Neuronal stem cell (in vitro differentiated cells): ENCODE data around the gene LCP2.

Experiments
- DNase-seq: peaks from one replicate; pipeline ENCODE4 v3.0.0-alpha.2; 2013; ENCODE audit warnings: low spot score
- H2AFZ ChIP-seq: one replicate; pipeline ENCODE4 v1.6.1; 2013; ENCODE audit warnings: mild to moderate bottlenecking, low read length, inconsistent platforms
- H2AK5ac ChIP-seq: 2 replicates; pipeline ENCODE4 v1.6.1; 2013; ENCODE audit warnings: low read depth, mild to moderate bottlenecking, inconsistent platforms, low read length, moderate library complexity, mixed read lengths
- H2BK120ac ChIP-seq: 2 replicates; pipeline ENCODE4 v1.6.1; 2013; ENCODE audit warnings: low read depth, mild to moderate bottlenecking, inconsistent platforms, low read length, moderate library complexity, mixed read lengths
- H2BK12ac ChIP-seq: one replicate; pipeline ENCODE4 v1.6.1; 2013; ENCODE audit warnings: low read length, inconsistent platforms
- H2BK15ac ChIP-seq: 2 replicates; pipeline ENCODE4 v1.6.1; 2013; ENCODE audit warnings: mild to moderate bottlenecking, low read length, inconsistent platforms, mixed read lengths
- H2BK5ac ChIP-seq: one replicate; pipeline ENCODE4 v1.6.1; 2013; ENCODE audit warnings: inconsistent platforms, mild to moderate bottlenecking, low read length, moderate library complexity
- H3K14ac ChIP-seq: one replicate; pipeline ENCODE4 v1.6.1; 2013; ENCODE audit warnings: low read length, inconsistent platforms
- H3K18ac ChIP-seq: 2 replicates; pipeline ENCODE4 v1.6.1; 2013; ENCODE audit warnings: low read length, inconsistent platforms
- H3K23ac ChIP-seq: 2 replicates; pipeline ENCODE4 v1.6.1; 2013; ENCODE audit warnings: low read depth, mild to moderate bottlenecking, mixed read lengths, low read length, inconsistent platforms; ENCODE audit not compliant: poor library complexity
- H3K27ac ChIP-seq: replicated peaks from 3 replicates; pipeline ENCODE4 v1.5.1; 2013; ENCODE audit warnings: low read length, inconsistent platforms
- H3K27me3 ChIP-seq, 3 experiments: 2 replicates each; pipeline ENCODE4 v1.6.1; 2013; ENCODE audit warnings: low read length in 3 of 3, mild to moderate bottlenecking in 2 of 3, inconsistent platforms in 1 of 3, low read depth in 1 of 3, mixed read lengths in 1 of 3, moderate library complexity in 1 of 3; ENCODE audit not compliant: control insufficient read depth in 3 of 3, insufficient read depth in 3 of 3
- H3K36me3 ChIP-seq, 2 donors: replicated peaks in 1 of 2; 2 replicates each; pipeline ENCODE4 v1.6.1; 2013; ENCODE audit warnings: low read length in 2 of 2; ENCODE audit not compliant: control insufficient read depth in 2 of 2, insufficient read depth in 2 of 2
- H3K4ac ChIP-seq: 2 replicates; pipeline ENCODE4 v1.6.1; 2013; ENCODE audit warnings: inconsistent platforms, mild to moderate bottlenecking, low read length, moderate library complexity
- H3K4me1 ChIP-seq, 2 donors: 1 replicate in 1 of 2; 2 replicates in 1 of 2; pipeline ENCODE4 v1.6.1; 2013; ENCODE audit warnings: low read length in 2 of 2, low read depth in 1 of 2; ENCODE audit not compliant: control insufficient read depth in 2 of 2, insufficient read depth in 1 of 2
- H3K4me2 ChIP-seq: one replicate; pipeline ENCODE4 v1.6.1; 2013; ENCODE audit warnings: mild to moderate bottlenecking, low read length, inconsistent platforms; ENCODE audit not compliant: insufficient read depth, poor library complexity, severe bottlenecking
- H3K4me3 ChIP-seq, 2 donors: 2 replicates each; pipeline ENCODE4 v1.5.1; 2013; ENCODE audit warnings: low read length in 2 of 2, mild to moderate bottlenecking in 2 of 2, inconsistent platforms in 1 of 2, moderate library complexity in 1 of 2
- H3K79me1 ChIP-seq: one replicate; pipeline ENCODE4 v1.6.1; 2013; ENCODE audit warnings: low read depth, mild to moderate bottlenecking, inconsistent platforms, low read length, moderate library complexity
- H3K9ac ChIP-seq: one replicate; pipeline ENCODE4 v1.6.1; 2013; ENCODE audit warnings: mild to moderate bottlenecking, low read depth, low read length, inconsistent platforms; ENCODE audit not compliant: poor library complexity
- H3K9me3 ChIP-seq, 2 donors: replicated peaks in 1 of 2; 2 replicates each; pipeline versions ENCODE3 to v1.6.1; 2013; ENCODE audit warnings: low read length in 2 of 2, mild to moderate bottlenecking in 2 of 2, inconsistent platforms in 1 of 2, low read depth in 1 of 2, mixed read lengths in 1 of 2, moderate library complexity in 1 of 2; ENCODE audit not compliant: control insufficient read depth in 2 of 2, insufficient read depth in 1 of 2
- H4K8ac ChIP-seq: one replicate; pipeline ENCODE4 v1.6.1; 2013; ENCODE audit warnings: low read depth, mild to moderate bottlenecking, inconsistent platforms, low read length, moderate library complexity
- H4K91ac ChIP-seq: one replicate; pipeline ENCODE4 v1.6.1; 2013; ENCODE audit warnings: low read length, low read depth, mild to moderate bottlenecking, inconsistent platforms; ENCODE audit not compliant: poor library complexity
- WGBS, 2 donors: extraction: QIAGEN DNeasy Blood & Tissue Kit; methylation state at CpG; one replicate each; pipeline ENCODE4 v1.1.7; 2013; ENCODE audit warnings: missing lambda C conversion rate in 2 of 2, mixed read lengths in 1 of 2; ENCODE audit not compliant: insufficient read length in 2 of 2, insufficient replicate concordance in 1 of 2; ENCODE audit errors: extremely low coverage in 2 of 2; 5-methylcytosine and 5-hydroxymethylcytosine counted together

LCP2 gene

DNA sequence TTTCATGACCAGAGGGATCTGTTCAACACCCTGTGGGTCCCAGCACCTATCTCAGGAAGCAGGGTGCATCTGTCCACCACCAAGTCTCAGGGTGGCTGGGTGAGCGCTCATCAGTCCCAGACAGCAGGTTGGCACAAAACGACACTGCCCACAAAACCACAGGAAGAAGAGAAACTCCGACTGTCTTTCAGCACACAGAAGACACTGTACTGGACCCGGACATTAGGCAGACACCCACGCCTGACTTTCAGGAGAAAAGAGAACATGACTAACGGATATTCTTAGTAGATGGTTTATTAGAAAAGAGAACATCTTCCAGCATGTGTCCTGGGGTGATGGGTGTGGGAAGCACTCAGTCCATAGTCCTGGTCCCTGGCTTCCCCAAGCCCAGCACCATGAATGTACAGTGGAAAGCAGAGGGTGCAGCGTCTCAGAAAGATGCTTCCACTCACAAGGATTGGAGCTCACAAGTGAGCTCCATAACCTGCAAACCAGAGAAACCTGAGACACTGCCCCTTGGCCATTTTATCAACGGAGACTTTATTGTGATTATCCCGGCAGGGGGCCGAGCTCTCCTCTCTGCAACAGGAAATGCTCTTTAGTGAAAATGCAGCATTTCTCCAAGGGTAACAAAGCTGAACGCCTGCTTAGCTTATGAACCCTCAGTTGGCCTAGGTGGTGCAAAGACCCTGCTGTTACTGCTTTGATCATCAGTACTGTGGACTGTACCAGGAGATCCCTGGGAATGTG is 35.8 kb upstream of the LCP2 start:
- H2BK120ac ChIP-seq: no peak overlapping the region
- H3K27ac ChIP-seq: no peak overlapping the region
- H3K18ac ChIP-seq: peak overlapping the region; percentile 40
- H3K9ac ChIP-seq: no peak overlapping the region
- H3K9me3 ChIP-seq: no peaks in the 10 kb centered on the region
- peak overlapping the region; percentile 5 for H2AFZ ChIP-seq
- no peak overlapping the region for H3K23ac ChIP-seq
- no peak overlapping the region for H3K14ac ChIP-seq
- H2BK12ac ChIP-seq: no peak overlapping the region
- no CpG with 5 or more reads among the region's 11 CpGs for WGBS, 2 donors
- H3K27me3 ChIP-seq: no peaks in the 10 kb centered on the region
- H3K4me2 ChIP-seq: peak overlapping the region; percentile 19
- no peak overlapping the region for H4K8ac ChIP-seq
- peak; percentile 18 for DNase-seq
- H4K91ac ChIP-seq: no peak overlapping the region
- H3K4me1 ChIP-seq: peaks cover 16 to 20% of the 10 kb centered on the region in 2 donors
- H2BK15ac ChIP-seq: no peak overlapping the region
- H2AK5ac ChIP-seq: no peak overlapping the region
- no peak overlapping the region for H2BK5ac ChIP-seq
- H3K79me1 ChIP-seq: no peaks in the 10 kb centered on the region
- no peak overlapping the region for H3K4me3 ChIP-seq
- no peak overlapping the region for H3K4ac ChIP-seq
- H3K36me3 ChIP-seq: no peaks in the 10 kb centered on the region

DNA sequence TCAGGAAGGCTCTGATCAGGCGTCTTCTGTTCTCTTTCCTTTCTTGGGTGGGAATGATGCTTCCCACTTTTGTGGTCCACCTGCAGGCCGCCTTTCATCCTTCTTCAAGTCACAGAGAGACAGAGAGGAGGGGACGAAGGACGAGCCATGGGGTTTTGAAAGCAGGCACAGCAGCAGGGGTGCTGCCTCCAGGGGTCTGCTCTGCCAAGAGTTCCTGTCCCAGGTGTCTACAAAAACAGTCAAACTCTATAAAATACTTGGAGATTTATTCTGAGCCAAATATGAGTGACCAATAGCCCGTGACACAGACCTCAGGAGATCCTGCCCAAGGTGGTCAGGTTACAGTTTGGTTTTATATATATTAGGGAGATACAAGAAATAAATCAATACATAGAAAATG is 34.5 kb upstream of the LCP2 start:
- H3K4me3 ChIP-seq: no peak overlapping the region
- peak overlapping the region; percentile 66 for H3K18ac ChIP-seq
- H4K8ac ChIP-seq: no peak overlapping the region
- H3K27me3 ChIP-seq: no peaks in the 10 kb centered on the region
- H2AFZ ChIP-seq: no peak overlapping the region
- H3K27ac ChIP-seq: no peak overlapping the region
- H2BK5ac ChIP-seq: no peak overlapping the region
- H3K14ac ChIP-seq: no peak overlapping the region
- H3K4me2 ChIP-seq: no peak overlapping the region
- H2BK12ac ChIP-seq: no peak overlapping the region
- no peak overlapping the region for H3K4ac ChIP-seq
- peaks cover 16 to 18% of the 10 kb centered on the region in 2 donors for H3K4me1 ChIP-seq
- H3K79me1 ChIP-seq: no peaks in the 10 kb centered on the region
- H2BK120ac ChIP-seq: no peak overlapping the region
- H3K9ac ChIP-seq: no peak overlapping the region
- no peak overlapping the region for H2AK5ac ChIP-seq
- no peak for DNase-seq
- WGBS, 2 donors: no CpG with 5 or more reads among the region's 5 CpGs
- H3K36me3 ChIP-seq: no peaks in the 10 kb centered on the region
- no peak overlapping the region for H3K23ac ChIP-seq
- H3K9me3 ChIP-seq: no peaks in the 10 kb centered on the region
- H2BK15ac ChIP-seq: no peak overlapping the region
- no peak overlapping the region for H4K91ac ChIP-seq

DNA sequence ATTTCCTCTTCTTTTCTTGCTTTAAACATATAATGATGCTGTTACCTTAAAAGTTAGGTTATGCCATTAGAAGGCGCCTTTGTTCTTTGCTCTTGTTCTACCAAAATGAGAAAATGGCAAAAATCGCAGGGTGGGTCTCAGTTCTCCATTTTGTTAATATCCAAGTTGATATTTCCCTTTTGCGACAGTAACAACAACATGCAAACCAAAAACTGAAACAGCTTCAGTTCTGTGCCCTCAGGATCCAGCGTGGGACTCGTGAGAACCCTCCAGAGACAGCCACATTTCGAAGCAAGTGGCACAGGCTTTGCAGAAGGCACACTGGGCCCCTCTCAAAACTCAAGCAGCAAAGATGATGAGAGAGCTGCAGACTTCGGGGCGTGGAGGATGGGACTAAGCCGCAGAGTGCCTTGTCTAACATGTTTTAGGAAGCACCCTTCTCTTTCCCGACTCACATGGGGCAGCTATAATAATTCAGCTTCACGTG is 33.0 kb upstream of the LCP2 start:
- H3K4me3 ChIP-seq: no peak overlapping the region
- no CpG with 5 or more reads among the region's 11 CpGs for WGBS, 2 donors
- no peak for DNase-seq

DNA sequence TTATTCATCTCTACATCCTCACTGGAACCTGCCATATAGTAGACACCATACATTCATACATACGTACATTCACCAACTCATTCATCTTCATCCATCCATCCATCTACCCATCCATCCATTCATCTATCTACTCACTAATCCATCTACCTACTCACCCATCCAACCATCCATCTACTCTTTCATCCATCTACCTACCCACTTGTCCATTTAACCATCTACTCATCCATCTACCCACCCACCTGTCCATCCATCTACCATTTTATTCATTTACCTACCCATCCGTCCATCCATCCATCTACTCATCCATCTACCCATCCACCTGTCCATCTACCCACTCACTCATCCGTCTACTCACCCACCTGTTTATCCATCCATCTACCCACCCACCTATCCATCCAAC is 31.9 kb upstream of the LCP2 start:
- H3K14ac ChIP-seq: no peak overlapping the region
- no peak overlapping the region for H2BK15ac ChIP-seq
- H2BK12ac ChIP-seq: no peak overlapping the region
- no peak overlapping the region for H3K23ac ChIP-seq
- H3K4me1 ChIP-seq: peaks cover 16 to 17% of the 10 kb centered on the region in 2 donors
- WGBS, 2 donors: 100% methylated on average over 1 to 2 of the region's 3 CpGs
- no peak overlapping the region for H3K4me3 ChIP-seq
- H3K27me3 ChIP-seq: no peaks in the 10 kb centered on the region
- DNase-seq: no peak
- H4K8ac ChIP-seq: no peak overlapping the region
- H3K27ac ChIP-seq: no peak overlapping the region
- H2BK5ac ChIP-seq: no peak overlapping the region
- no peaks in the 10 kb centered on the region for H3K9me3 ChIP-seq
- no peak overlapping the region for H2AK5ac ChIP-seq
- H4K91ac ChIP-seq: no peak overlapping the region
- H2AFZ ChIP-seq: no peak overlapping the region
- no peaks in the 10 kb centered on the region for H3K36me3 ChIP-seq
- H3K4ac ChIP-seq: no peak overlapping the region
- no peak overlapping the region for H3K18ac ChIP-seq
- H2BK120ac ChIP-seq: no peak overlapping the region
- H3K79me1 ChIP-seq: no peaks in the 10 kb centered on the region
- no peak overlapping the region for H3K9ac ChIP-seq
- H3K4me2 ChIP-seq: no peak overlapping the region

More for the DNA sequence above, 33.0 kb upstream of the LCP2 start:
- Histone ChIP-seq H3K79me1 (no peaks in the 10 kb centered on the region), H2AK5ac (no peak overlapping the region), H3K4me2 (no peak overlapping the region), H4K91ac (no peak overlapping the region), H3K14ac (no peak overlapping the region), H2BK120ac (no peak overlapping the region), H3K36me3 (no peaks in the 10 kb centered on the region), H3K4me1 (peaks cover 16 to 17% of the 10 kb centered on the region in 2 donors), H3K9ac (no peak overlapping the region), H3K27ac (no peak overlapping the region), H4K8ac (no peak overlapping the region), H3K23ac (no peak overlapping the region), H3K4ac (no peak overlapping the region), H2BK15ac (no peak overlapping the region), H3K18ac (no peak overlapping the region), H3K27me3 (no peaks in the 10 kb centered on the region), H2AFZ (peak overlapping the region; percentile 73), H2BK5ac (no peak overlapping the region), H3K9me3 (no peaks in the 10 kb centered on the region), H2BK12ac (no peak overlapping the region)
